Fibroblast of peridontal ligament (primary cell): ENCODE measurements around the gene NUTM2A.
"Not testable (repeated sequence)": the region's sequence is repeated elsewhere in the genome, so short reads cannot be mapped to it uniquely, and the experiment has no call there.

Source experiments
- DNase-seq: peaks from one replicate; pipeline ENCODE4 v3.0.0-alpha.2; 2010; ENCODE audit errors: extremely low read depth

Gene NUTM2A

GRCh38 chr10:87248818-87249353, 23.6 kb downstream of the NUTM2A start:
- DNase-seq, result peak; percentile 2

GRCh38 chr10:87280749-87281392, 55.6 kb downstream of the NUTM2A start:
- DNase-seq, result not testable (repeated sequence)
